Inflammatory macrophage treated with lipopolysaccharide for 4 hours (primary cell): Measurements from ENCODE around the gene BBC3.

ENCODE experiments used
- DNase-seq: peaks from one replicate; pipeline ENCODE4 v3.0.0-alpha.2; 2020

The BBC3 gene

DNA sequence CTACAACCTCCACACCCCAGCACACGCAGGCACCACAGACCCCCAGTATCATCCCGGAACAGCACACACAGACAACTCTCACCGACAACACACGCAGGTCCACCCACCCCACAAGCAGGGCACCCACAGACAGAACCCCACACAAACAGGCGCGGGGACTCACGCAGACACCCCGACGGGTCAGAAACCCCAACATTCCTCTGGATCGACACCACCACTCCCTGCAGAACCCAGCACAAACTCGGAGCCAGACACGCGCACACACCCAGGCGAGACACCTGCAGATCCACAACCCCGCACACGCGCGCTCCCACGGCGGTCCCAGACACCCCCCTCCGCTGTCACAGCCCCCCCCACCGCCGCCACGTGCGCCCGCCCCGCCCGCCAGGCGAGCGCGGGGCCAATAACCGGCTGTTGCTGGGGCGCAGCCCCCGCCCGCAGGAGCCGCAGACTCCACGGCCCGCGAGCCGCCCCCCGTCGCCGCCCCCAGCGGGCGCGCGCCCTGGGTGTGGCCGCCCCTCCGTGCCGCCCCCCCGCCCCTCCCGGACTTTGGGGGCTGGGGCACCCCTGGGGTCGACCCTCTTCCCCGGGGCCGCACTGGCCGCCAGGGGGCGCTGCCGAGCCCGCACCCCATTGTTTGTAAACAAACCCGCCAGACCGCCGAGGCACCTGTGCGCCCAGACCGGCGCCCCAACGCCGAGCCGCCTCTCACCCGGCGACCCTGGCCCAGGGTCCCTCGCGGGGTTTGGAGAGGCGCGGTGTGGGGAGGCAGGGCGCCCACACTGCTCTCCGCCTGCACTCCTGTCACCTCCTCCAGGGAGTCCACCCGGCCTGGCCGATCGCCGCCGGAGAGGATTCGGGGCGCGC is 712 bp downstream of the BBC3 start:
- DNase-seq: peak; percentile 36

DNA sequence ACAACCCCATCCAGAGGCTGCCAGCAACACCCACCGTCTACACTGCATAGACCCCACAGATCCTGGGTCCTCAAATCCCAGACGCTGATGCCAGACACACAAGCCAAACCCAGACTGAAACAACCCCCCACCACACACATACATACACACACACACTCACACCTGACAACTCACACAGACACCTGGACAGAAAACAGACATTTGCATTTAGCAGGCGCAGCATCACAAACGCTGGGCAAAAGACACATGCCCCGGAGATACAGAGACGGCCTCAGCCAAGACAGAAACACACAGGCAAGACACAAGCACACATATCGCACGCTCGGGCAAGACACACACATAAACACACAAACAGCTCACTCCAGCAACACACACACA is 1.3 kb downstream of the BBC3 start:
- DNase-seq: no peak

DNA sequence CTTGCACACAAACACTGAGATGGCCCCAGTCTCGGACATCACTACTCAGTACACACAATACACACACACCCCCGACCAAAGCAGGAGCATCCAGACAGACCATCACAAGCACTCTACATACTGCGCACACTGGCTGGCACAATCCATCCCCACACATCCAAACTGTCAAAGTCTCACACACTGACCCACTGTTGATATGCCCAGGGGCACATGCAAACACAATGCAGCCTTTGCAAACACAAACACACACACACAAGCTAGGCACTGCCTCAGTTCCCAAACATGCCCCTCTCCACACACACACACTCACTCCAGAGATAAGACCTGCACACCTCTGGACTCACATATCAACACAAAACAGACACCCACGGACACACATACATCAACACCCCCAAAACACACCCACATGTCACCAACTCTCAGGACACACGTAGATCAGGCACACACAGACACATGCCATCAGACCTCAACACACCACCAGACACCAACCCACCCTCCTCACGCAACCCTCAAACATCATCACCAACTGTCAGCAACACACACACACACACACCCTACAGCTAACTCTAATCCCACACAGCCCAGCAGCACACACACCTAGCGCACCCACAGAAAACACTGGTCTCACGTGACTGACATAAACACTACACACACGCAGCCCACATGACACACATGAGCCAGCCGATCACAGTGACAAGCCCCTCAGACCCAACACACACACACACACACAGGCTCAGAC is 1.9 kb downstream of the BBC3 start:
- DNase-seq: peak; percentile 10

DNA sequence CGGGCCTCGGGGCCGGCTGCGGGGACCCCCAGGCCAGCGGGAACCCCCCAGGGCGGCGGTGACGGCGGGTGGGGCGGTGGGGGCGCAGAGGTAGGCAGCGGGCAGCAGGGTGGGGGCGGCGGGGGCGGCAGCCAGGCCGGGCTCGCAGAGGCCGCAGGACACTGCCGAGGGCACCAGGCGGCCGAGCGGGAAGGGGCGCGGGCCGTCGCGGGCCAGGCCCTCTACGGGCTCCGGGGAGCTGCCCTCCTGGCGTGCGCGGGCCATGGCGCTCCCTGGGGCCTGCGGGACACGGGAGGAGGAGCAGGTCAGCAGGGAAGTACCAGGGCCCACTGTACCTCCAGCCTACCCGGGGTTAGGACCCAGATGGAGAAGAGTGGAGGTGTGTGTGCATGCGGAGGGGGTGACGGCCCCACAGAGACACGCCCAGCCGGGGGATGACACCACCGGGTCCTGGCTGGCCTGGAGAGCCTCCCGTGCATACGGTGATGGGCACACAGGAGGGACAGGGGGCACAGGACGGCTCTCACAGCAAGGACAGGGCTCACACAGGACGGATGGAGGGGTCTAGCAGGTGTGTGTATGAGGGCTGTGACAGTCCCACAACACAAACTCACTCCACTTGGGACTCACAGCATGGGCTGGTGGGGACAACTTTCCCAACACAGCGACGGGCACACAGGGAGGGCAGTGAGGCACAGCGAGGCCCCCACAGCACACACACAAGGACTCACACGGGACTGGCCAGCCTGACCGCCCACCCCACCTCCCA is 2.6 kb downstream of the BBC3 start:
- DNase-seq: peak; percentile 35

DNA sequence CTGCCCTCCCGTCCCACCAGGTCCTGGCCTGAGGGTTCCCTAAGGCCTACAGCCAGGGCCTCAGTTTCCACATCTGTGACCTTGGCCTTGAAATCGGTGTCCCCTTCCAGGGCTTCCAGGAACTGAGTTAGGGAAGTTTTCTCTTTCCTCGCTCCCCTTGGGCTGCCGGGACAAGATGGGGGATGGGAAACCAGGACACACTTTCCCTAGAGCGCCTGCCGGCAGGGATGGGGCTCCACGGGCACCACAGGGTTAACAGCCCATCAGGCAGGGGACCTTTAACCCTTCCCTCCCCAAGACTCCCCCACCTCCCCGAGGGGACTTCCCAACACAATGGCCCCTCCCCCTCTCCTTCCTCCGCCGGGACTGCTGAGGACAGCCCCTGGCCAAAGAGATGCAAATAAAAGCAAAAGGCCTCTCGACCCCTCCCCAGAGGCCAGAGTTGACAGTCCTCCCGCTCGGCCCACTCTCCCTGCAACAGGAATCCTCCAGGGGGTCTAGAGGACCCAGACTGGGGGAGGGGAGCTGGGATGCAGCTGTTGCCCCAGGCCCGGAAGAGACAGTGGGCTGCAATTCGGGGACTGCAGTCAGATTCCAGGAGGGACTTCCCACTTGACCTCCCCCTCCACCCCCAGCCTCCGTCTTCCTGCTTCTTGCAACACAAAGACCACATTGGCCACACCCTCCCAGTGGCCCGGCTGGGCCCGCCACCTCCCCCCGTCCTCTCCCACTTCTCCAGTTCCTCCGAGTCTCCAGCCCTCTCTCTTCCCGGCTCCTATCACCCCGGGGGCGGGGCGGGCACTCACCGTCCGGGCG is 3.4 kb downstream of the BBC3 start:
- DNase-seq: peak; percentile 93

DNA sequence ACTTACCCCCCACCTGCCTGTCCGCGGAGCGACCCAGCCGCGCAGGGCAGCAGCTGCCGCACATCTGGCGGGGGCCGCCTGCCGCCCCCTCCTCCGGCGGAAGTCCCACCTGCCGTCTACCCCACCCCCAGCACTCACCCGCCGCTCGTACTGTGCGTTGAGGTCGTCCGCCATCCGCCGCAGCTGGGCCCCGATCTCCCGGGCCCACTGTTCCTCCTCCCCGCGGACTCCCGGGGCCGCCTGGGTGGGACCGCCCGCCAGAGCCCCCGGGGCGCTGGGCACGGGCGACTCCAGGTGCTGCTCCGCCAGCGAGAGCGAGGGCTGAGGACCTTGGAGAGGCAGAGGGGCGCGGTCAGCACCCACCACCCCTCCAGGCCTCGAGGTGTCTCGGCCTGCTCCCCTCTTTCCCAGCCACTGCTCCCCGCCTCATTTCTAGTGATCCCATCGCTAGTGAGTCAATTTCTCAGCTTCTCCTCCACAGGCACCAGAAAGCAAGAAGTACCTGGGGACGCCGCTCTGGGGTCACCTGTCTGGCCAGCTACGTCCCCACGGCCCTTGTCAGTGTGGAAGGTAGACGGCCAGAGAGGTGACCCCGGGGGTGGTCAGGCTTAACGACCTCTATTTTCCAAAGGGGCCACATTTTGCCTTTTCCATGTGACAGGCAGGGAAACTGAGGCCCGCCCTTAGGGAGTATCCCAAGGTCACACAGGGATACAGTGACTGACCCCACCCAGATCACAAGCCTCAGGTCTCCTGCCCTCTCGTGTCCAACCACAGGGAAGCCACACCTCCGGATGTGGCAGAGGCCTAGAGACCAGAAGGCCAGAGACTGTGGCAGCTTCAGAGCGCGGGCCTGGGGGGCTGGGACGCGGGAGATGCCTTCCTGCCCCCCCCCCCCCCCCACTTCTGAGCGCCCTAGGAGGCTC is 4.3 kb downstream of the BBC3 start:
- peak; percentile 94 for DNase-seq

DNA sequence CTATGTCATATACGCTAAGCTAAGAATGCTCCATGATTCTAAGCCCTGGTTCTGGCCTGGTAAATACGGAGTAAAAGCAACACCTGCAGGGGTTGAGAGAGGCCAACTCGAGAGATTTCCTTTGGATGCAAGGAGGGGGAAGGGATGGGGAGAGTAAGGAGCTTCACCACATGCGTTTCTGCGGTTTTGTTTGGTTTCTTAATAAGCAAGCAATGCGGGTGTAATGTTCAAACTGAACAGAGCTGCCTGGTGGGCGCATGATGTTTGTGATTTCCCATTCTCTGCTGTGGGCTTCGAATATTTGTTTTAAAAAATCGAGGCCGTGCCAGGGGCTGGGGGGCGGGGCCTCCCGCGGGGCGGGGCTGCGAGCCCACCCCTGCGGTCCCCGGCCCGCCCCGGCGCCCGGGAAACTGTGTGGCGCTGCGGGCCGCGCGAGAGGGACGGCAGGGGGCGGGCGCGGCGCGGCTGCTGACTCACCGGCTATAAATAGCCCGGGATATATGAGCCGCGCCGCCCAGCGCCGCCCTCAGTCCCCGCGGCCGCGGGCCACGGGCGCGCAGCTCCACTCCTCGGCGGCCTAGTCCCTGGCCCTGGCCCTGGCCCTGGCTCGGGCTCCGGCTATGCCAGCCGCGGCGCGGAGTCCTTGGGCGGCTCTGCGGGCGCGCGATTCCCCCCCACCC is 5.1 kb downstream of the BBC3 start:
- DNase-seq: peak; percentile 83

DNA sequence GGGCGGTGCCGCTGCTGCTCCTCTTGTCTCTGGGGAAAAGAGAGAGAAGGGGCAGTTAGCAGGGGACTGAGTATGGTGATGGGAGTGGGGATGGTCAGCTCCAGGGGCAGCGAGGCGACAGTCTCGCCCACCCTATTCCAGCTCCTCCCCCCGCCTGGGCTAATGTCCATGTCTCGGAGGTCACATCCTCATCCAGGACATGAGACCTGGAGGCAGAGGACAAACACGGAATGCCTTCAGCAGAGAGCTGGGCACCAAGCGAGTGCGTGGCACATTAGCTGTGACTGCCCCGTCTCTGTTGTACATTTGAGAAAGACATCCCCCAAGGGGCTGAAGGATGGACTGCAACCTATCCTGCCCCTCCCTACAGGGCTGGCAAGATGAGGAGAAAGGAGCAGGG is 9.1 kb downstream of the BBC3 start:
- no peak for DNase-seq

DNA sequence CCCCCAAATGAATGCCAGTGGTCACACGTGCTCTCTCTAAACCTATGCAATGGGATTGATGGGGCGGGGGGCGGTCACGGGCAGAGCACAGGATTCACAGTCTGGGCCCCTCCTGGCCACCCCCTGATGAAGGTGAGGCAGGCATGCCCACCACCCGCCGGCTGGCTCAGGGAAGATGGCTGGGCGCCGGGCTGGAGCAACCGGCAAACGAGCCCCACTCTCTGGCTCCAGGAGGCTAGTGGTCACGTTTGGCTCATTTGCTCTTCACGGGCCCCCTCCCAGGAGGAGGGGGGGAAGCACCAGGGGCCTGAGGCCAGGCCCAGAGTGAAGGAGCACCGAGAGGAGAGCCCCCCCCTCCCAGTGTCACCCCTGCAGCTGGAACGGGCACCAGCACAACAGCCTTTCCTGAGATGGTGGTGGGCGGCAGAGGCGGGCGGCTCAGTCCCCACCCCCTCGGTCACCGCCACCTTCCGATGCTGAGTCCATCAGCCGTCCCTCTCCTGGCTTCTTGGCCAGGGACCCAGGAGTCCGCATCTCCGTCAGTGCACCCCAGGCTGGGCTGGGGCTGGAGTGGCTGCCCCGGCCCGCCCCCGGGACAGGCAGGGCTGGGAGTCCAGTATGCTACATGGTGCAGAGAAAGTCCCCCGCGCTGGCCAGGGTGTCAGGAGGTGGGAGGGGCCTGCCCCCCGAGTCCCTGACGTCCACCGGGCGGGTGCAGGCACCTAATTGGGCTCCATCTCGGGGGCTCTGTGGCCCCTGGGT is 9.7 kb downstream of the BBC3 start:
- DNase-seq: no peak

DNA sequence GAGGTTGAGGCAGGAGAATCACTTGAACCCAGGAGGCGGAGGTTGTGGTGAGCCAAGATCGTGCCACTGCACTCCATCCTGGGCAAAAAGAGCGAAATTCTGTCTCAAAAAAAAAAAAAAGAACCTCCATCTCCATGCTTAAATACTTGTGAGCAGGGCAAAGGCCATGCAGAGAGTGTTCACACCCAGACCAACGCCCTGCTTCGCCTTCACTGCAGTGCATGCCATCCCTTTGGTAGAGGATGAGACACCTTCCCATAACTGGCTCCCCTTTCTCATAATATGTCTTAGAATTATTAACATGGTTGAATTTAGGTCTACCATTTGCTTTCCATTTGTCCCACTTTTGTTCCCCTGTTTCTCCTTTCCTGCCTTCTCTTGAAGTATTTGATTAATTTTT is 15.4 kb downstream of the BBC3 start:
- no peak for DNase-seq

DNA sequence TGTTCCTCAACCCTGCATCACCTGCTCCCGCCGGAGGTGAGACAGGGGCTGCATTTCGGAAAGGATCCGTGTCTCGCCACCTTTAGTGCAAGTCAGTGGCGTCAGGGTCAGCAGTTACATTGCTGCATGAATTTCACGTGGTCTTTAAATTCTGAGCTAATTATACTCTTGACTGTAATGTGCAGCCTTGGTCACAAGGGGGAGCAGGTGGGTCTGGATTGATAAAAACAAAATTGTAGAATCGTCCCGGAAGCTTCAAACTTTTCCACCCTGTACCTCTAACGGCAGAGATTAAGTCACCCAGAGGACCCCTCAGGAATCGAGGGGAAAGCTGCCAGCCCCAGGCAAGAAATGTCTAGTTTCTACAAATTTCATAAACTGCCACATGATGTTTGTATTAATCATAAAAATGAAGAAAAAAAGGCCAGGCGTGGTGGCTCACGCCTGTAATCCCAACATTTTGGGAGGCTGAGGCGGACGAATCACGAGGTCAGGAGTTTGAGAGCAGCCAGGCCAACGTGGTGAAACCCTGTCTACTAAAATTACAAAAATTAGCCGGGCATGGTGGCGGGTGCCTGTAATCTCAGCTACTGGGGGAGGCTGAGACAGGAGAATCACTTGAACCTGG is 20.2 kb downstream of the BBC3 start:
- DNase-seq: peak; percentile 88

DNA sequence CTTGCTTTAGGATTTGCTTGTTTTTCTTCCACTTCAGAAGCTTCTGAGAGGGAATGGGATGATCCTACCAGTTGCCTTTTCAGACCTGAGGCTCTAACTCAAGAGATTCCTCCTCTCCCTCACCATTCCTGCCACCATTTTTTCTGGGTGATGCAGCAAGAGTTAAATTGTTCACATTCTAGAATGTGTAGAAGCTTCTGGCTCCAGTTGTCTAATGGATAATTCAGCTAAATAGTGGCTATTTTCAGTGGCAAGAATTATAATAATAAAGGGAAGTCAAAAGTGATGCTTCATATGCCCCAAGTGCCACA is 20.9 kb downstream of the BBC3 start:
- no peak for DNase-seq

DNA sequence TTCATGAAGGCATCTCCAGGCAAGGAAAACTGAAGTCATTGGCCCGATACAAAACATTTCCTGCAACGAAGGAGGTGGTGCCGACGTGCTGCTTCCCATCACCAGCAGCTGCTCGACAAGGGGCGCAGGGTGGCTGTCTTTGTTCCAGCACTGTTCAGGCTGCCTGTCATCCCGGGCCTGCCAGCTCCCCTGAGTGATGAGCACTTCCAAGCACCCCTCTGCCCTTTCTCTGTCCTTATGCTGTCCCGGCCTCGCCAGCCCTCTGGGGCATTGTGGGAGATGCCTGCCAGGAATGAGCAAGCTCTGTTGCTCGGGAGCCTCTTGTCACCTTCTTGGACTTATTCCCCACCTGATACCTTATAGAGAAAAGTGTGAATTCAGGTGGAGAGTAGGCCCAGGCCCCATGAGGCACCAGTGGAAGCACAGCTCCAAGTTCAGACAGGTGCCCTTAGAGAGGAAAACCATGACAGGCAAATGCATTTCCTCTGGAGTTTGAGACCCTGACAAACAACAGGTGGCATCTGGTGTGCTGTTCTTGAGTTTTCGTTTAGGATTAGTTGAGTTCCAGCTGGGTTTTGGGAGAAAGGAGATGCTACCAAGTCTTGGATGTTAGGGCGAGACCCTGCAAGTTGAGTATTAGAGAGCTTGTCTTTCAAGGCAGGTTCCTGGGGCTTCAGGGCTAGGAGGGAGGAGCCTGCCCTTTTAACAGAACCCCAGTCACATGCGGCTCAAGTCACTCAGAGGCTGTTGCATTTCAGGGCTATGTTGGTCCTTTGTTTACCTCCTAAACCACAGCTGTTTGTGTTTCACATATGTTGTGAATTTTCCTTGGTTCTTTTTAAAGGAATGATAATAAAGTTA is 21.4 kb downstream of the BBC3 start:
- DNase-seq: no peak

DNA sequence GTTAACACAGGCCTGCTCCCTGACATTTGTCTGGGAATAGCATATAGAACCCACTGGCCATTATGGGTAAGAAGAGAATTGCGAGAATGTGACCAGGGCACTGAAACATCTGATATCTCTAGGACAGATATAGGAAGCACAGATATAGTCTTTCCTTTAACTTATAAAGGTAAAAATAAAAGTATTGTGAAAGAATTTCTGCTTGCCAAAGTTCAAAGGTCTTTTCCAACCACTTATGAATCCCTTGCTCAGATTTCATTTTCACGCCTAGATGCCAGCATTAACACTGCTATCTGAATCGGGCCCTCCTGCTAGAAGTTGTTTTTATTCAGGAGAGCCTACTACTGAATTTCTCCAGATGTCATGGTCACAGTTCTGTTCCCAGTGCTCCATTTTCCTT is 27.7 kb downstream of the BBC3 start:
- no peak for DNase-seq

DNA sequence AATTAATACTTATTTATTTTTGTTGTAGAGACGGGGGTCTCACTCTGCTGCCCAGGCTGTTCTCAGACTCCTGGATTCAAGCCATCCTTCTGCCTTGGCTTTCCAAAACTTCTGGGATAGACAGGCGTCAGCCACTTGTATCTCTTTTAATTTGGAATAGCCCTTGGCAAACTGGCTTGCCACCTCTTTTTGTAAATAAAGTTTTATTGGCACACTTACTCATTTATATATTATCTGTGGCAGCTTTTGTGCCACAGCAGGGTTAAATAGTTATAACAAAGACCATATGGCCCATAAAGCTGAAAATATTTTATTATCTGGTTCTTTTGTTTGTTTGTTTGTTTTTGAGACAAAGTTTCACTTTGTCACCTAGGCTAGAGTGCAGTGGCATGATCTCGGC is 30.5 kb downstream of the BBC3 start:
- no peak for DNase-seq

DNA sequence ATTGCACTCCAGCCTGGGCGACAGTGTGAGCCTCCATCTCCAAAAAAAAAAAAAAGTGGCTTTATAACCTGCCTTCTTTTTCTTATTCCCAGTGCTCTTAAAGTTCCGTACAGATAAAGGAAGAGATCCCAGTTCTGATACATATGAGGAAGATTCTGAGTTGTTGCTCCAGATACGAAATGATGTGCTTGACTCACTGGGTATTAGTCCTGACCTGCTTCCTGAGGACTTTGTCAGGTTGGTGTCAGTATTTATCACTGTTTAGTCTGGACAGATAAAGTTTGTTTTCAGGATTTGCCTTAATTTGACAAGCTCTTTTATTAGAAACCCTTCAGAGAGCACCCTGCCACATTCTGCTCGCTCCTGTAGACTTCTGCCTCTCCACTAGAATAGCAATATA is 33.9 kb downstream of the BBC3 start:
- DNase-seq: no peak

DNA sequence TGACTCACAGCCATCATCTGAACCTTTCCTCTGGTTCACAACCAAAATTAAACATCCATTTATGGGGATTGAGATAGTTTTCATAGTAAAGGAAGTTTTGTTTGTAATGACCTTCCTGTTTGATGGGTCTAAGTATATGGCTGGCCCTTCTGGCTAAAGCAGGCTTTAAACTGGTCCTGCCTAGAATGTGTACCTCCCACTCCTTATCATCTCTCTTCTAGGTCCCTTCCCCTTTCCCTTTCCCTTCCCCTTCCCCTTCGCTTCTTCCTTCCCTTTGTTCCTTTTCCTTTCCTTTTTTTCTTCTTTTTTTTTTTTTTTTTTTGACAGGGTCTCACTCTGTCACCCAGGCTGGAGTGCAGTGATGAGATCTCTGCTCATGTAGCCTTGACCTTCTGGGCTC is 35.6 kb downstream of the BBC3 start:
- DNase-seq: peak; percentile 8

DNA sequence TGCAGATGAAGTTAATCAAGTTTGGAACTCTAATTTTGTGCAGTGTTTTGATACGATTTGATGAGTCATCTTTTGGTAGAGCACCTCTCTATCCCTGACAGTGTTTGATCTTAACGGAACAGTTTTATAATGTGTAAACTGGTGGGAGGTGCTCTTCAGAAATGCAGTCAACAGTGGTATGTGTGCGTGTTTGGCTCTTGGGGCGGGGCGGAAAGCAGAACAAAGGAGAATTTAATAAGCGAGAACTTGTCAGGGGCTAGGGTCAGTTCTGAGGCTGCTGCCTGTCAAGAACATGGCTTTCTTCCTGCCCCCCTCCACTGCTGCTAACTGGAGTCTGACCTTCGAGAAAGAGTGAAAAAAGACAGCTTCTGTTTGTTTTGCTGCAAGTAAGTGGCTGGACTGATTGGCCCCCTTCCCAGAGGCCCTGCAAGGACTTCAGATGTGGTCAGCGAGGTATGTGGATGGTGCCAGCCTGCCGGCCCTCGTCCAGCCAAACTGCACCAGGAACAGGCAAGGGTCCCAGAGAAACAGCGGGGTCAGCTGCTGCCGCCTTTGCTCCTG is 40.8 kb downstream of the BBC3 start:
- no peak for DNase-seq
